Measurements from ENCODE around the gene APOBEC3A.
"Not testable (repeated sequence)": the region's sequence is repeated elsewhere in the genome, so short reads cannot be mapped to it uniquely, and the experiment has no call there.

APOBEC3A gene

DNA sequence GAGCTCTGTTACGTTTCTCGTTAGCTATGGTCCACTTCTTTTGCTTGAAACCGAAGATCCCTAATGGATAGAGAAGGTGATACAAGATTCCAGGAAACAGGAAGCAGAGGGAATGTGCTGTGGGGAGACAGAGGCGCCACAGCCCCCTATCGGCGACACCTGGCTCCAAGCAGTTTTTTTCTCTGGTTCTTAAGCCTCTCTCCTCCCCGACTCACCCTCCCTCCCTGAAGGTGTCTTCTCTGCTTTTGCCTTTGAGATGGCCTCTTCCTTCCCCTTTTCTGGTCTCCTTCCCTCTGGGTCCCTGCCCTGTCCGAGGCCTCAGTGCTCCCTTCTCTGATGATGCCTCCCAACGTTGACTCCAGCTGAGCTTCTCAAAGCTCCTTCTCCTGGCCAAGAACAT lies 14.2 kb upstream of the APOBEC3A start:
- DNase-seq (ENCODE audit: low read depth) = no peak

DNA sequence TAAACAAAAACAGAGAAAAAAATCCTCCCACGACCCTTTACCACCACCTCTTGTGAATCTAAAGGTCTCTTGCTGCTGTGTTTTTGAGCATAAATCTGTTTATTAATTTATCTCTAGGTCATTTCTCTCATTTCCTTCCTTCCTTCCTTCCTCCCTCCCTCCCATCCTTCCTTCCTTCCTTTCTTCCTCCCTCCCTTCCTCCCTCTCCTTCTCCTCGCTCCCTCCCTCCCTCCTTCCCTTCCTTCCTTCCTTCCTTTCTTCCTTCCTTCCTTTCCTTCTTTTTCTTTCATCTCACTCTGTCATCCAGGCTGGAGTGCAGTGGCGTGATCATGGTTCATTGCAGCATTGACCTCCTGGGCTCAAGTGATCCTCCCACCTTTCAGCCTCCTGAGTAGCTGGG lies 13.5 kb upstream of the APOBEC3A start:
- no peak for DNase-seq (ENCODE audit: low read depth)

GRCh38 chr22:38944653-38945052 lies 12.8 kb upstream of the APOBEC3A start:
- no peak for DNase-seq (ENCODE audit: low read depth)

DNA sequence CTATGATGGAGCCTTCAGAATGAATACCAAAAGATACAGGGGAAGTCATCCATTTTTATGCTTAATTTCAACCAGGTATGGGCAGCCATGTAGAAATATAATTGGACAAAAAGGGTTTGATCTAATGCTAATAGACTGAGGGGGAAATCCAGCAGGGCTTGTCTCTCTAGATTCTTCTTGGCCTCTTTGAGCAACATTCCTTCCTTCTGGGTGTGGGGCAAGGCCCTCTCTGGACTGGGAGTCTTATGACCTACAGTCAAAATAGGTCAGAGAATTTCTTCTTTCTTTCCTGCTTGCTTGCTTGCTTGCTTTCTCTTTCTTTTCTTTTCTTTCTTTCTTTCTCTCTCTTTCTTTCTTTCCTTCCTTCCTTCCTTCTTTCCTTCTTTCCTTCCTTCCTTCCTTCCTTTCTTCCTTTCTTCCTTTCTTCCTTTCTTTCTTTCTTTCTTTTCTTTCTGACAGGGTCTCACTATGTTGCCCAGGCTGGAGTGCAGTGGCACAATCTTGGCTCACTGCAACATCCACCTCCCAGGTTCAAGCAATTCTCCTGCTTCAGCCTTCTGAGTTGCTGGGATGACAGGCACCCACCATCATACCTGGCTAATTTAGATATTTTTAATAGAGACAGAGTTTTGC lies 11.6 kb upstream of the APOBEC3A start:
- not testable (repeated sequence) for DNase-seq (ENCODE audit: low read depth)

DNA sequence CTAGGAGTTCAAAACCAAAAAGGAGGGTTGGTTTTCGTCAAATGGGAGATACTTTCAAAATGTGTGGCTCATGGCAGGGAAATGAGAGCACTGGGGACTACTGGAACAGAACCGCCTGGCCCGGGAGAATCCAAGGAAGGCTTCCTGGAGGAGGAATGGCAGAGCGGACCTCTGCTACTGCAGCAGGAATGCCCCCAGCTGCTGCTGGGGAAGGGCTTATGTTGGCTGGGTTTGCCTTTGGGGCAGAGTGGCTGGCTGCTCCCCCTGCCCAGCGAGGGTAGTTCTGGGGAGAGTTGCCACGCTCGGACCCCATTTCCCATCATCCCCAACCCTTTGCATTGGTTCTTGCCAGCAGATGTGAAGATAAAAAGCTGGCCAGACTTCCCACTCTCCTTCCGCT lies 10.6 kb upstream of the APOBEC3A start:
- no peak for DNase-seq (ENCODE audit: low read depth)

DNA sequence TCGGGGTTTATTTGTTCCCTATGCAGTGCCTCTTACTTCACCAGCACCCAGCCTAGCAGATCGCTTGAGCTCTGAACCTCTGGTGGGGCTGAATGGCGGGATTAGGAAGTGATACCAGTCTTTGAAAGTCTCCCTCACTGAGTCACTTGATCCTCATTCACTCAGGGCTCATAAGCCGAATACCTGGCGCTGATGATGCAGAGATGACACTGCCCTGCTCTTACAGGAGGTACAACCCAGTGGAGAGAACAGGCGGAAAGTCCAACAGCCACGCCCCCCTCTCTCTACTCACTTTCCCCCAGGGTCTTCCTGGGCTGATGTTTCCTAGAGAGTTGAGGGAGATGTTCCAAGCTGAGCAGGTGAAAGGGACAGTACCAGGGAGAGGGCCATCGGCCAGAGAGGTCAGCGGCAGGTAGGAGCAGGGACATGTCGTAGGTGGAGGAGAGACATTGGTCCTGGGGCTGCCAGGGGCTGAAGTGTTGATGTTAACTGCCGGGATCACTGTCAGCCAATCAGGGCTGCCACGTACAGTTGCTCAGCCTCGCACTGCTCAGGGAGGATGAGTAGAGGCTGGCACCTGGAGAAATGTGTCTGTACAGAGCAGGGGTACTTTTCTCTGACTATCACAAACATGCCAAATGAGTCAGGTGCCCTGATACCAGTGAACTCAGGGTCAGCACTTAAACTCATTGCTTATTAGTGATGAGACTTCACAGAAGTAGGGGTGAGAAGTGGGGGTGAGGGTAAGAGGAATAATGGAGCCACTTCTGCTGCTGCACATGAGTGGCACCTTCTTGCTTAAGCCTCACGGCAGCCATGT lies 9.9 kb upstream of the APOBEC3A start:
- no peak for DNase-seq (ENCODE audit: low read depth)

GRCh38 chr22:38948181-38948940 lies 9.0 kb upstream of the APOBEC3A start:
- DNase-seq (ENCODE audit: low read depth) = no peak

GRCh38 chr22:38949889-38950405 lies 7.5 kb upstream of the APOBEC3A start:
- no peak for DNase-seq (ENCODE audit: low read depth)

GRCh38 chr22:38950527-38951295 lies 6.7 kb upstream of the APOBEC3A start:
- DNase-seq (ENCODE audit: low read depth) = no peak

- no peak for DNase-seq (ENCODE audit: low read depth)
These were observed 5.7 kb upstream of the APOBEC3A start for GRCh38 chr22:38951734-38952133.

GRCh38 chr22:38952281-38952993 lies 5.0 kb upstream of the APOBEC3A start:
- no peak for DNase-seq (ENCODE audit: low read depth)

GRCh38 chr22:38953091-38953490 lies 4.3 kb upstream of the APOBEC3A start:
- DNase-seq (ENCODE audit: low read depth) = no peak

DNA sequence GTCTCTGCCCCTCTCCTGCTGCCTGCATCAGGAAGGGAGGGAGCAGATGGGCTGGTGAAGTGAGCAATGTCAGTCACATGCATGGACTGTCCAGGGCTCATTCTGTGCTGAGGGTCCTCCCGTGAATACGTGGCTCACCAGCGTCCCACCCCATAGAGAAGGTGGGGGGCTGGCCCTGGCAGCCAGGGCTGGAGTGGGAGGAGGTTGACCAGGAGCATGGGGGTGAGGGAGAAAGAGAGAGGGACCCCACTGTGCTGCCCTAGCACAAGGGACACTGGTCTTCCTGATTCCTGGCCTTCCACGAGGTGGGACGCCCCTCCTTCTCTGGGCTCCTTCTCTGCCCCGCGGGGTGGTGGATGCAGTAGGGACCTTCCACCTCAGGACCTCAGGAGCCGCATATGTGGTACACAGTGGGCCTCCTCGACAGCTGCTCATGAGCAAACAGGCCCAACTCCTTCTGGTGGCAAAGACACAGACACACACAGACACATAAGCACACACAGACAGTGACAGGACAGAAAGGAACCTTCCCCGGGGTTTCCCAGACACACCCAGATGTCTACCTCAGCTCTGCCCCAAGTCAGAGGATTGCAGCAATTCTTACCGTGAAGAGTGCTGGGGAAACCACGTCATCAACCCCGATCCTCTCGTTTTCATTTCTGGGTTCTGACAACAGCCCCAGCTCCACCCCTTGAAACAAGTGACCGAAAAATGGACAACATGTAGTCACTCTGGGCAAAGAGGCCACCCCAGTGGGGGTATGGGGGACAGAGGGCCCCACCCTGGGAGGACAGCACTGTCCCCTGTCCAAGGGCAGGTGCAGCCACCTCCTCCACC lies 3.6 kb upstream of the APOBEC3A start:
- DNase-seq (ENCODE audit: low read depth) = no peak

- DNase-seq (ENCODE audit: low read depth) = no peak
These were observed 2.9 kb upstream of the APOBEC3A start for GRCh38 chr22:38954414-38955043.

GRCh38 chr22:38955250-38955905 lies 2.0 kb upstream of the APOBEC3A start:
- no peak for DNase-seq (ENCODE audit: low read depth)

DNA sequence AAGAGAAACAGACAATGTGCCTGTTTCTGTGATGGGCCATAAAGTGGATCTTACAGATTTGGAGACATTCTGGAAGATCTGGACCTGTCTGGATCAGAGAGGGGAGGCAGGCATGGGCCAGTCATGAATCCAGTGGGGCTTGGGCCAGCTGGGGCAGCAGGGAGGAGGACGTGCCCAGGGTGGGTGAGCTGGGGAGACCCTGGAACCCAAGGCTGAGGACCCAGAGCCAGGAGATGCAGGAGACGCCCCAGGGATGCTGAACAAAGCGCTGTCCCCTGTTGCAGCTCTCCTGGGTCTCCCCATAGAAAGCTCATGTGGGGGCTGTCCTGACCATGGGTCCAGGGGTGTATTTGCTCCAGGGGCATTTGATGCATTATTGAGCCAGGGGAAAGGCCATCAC lies 1.5 kb upstream of the APOBEC3A start:
- DNase-seq (ENCODE audit: low read depth) = no peak

GRCh38 chr22:38956551-38956950 lies 858 bp upstream of the APOBEC3A start:
- DNase-seq (ENCODE audit: low read depth) = no peak

DNA sequence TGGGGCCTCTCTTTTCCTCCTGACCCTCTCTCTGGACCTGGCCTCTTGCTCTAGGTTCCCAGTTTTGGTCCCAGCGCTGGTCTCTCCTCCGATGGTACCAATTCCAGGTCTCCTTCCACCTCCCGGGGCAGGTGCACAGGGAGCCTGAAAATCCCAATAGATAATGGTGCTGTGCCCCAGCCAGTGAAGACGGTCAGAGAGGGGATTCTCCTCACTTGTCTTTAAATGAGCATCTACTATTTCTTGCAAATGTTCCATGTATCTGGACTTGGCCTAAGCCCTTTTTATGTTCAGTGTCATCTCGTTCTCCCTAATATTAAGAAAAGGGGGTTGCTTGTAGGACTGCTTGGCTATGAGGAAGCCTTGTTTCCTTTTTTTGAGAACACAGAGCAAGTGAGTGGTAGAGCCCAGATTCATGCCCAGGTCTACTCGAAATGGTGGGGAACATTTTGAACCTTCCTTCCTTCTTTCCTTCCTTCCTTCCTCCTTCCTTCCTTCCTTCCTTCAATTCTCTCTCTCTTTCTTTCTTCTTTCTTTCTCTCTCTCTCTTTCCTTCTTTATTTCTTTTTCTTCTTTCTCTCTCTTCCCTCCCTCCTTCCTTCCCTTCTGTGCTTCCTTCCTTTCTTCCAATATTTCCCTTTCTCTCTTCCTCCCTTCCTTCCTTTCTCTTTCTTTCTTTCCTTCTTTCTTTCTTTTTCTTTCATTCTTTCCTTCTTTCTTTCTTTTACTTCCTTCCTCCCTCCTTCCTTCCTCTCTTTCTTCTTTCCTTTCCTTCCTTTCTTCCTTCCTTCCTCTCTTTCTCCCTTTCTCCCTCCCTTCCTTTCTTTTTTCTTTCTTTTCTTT lies 620 bp downstream of the APOBEC3A start:
- no peak for DNase-seq (ENCODE audit: low read depth)

DNA sequence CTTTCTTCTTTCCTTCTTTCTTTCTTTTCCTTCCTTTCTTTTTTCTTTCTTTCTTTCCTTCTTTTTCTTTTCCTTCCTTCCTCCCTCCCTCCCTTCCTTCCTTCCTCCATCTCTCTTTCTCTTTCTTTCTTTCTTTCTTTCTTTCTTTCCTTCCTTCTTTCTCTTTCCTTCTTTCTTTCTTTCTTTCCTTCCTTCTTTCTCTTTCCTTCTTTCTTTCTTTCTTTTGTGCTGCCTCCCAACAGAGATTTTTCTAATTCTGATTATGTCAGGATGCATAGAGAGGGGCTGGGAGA lies 1.2 kb downstream of the APOBEC3A start:
- not testable (repeated sequence) for DNase-seq (ENCODE audit: low read depth)
